T-helper 1 cell (primary cell): ENCODE data around the gene UVRAG.

Experiments
- DNase-seq, 5 donors: peaks; one replicate each; pipeline ENCODE4 v3.0.0-alpha.2; 2012 to 2020

UVRAG gene

DNA sequence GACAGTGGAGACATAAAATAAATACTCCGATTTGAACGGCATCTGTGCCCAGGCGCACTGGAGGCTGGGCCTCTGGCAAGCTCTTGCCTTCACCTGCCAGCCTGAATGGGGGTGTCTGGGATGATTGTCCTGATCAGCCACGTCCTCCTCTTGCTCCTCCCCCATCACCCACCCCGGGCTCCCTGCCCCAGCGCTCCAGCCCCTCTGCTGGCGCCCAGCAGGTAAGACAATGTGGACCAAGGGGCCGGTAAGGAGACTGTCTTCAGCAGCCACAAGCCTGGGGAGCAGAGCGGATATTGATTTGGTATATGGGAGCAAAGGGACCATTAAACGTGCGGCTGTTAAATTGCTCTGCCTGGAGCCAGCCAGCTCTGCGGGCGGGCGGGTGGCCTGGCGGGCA lies 366.4 kb downstream of the UVRAG start:
- no peak for DNase-seq

DNA sequence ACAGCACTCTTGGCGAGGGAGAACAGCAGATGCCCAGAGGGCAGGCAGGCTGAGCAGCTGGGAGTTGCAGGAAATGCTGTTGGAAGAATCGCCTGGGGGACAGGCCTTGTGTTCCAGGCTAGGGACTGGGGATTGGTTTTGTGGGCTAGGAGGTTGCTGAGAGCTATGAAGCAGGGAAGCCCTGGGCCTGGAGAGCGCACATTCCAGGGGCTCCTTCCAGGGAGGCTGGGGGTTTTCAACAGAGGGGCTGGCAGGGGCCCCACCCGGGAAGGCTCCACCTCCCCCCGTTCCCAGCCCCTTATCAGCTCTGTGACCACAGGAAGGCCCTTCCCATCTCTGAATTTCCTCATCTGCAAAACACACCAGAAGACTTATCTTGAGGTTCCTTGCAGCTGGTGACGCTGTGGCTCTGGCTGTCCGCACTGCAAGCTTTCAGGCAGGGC lies 369.6 kb downstream of the UVRAG start:
- DNase-seq = no peak

DNA sequence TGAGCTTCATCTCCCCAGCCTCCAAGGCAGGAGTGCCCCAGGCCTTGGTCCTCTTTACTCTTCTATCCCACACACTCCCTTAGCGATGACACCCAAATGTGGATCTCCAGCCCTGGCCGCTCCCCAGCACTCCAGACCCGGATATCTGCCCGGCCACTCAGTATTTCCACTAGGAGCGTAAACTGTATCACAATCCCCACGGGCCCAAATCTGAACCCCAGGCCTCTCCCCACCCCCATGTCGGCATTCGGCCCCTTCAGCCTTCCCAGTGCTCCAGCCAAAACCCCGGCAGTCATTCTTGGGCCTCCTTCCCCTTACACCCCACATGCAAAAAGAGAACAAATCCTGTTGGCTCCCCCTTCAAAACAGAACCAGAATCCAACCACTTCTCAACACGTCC lies 370.5 kb downstream of the UVRAG start:
- no peak for DNase-seq

DNA sequence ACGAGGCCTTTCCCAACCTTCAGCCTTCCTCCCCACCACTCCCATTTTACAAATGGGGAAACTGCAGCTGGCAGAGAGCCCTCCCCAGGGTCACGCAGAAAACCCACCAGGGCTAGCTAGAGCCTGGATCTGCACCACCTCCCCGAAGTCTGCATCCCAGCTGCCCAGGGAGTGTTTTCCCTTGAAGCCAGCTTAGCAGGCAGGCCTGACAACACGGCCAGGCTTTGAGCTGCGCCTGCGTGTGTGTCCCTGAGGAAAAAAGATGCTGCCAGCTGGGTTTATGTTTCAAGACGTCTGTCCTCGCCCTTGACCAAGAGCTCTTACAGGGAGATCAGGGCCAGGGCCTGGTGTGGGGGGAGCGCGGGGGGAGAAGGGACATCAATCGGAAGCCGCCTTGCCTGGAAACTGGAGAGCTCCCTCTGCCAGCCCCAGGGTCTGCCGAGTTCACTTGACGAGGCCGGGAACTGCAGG lies 371.0 kb downstream of the UVRAG start:
- no peak for DNase-seq

DNA sequence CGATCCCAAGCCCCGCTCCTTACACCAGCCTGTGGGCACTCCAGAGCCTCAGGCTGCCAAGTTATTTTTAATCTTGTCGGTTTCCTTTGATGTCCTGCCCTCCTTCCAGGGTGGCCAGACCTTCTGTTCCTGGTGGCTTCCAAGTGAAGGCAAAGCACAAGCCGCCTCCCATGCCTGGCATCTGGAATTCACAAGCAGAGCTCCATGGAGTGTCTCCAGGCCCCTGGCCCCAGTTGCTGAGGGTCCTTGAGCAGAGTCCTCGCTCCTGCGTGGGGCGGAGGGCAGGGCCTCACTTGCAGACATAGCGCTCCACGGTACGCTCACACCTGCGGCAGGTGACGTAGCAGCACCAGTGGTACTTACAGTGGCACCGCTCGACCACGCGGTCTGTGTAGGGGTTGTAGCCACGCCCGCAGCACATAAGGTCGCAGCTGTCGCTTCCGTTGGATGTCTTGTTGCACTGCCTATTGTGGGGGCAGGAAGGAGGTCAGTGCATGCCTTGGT lies 371.8 kb downstream of the UVRAG start:
- DNase-seq = no peak

DNA sequence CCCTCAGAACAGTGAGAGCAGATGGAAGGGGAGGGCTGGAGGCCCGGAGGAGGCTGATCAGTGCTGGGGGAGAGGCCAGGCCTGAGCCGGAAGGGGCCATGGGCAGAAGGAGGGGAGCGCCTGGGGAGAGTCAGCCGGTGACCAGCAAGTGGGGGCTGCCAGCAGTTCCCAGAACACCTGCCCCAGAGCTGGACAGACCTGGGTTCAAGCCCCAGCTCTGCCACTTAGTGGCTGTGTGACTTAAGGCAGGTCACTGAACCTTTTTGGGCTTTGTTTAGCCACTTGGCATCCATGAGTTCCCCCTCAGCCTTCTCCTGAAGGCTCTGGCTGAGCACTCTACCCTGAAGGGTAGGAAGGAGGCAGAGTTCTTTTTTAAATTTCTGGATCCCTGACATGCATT lies 373.9 kb downstream of the UVRAG start:
- no peak for DNase-seq

DNA sequence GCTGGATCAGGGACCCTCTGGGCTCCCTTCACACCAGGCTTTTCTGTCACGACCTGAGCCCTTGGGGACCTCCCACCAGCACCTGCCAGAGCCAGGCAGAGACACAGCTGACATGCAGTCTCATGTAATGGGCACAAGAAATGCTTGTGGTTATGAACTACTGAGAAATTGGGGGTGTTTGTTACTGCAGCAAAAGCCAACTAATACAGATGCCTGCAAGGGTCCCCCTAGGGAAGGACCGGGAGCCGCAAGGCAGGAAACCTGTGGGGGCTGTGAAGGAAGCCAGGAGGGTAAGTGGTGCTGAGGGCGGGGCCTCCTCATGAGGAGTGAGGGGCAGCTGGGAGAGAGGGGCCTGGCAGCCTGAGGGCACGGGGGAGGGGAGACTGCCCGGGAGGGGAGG lies 374.7 kb downstream of the UVRAG start:
- DNase-seq = no peak

DNA sequence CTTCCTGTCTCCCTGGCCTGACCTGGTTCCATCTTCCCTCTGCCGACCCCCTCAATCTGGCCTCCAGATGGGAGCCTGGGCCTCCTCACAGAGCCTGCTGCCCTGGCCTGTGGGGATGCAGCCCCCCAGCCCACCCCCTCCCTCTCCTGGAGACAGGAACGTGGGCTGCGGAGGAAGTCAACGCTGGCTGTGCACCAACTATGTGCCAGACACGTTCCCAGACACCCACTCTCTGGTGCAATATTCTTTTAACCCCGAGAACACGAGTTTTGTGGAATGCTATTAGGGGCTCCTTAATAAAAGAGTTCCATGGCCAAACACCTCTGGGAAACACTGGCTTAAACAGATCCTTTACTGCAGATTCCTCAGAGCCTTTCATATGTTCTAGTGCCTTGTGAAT lies 375.4 kb downstream of the UVRAG start:
- no peak for DNase-seq
